HepG2 (cell line): ENCODE data around the gene NUCB1.

Experiments used
- ESRRA ChIP-seq: sonication (generic); formaldehyde crosslinking; IDR thresholded peaks from 2 replicates; pipeline ENCODE4 v1.5.1; 2020; ENCODE audit warnings: mild to moderate bottlenecking, low read depth, missing genetic modification reagents
- HCFC1 ChIP-seq: fragments of 150-350 bp; IDR thresholded peaks from 2 replicates; pipeline ENCODE4 v1.6.1; 2014; ENCODE audit warnings: low read depth, low read length
- MTA1 ChIP-seq: sonication (generic); formaldehyde crosslinking; IDR thresholded peaks from 2 replicates; pipeline ENCODE4 v1.4.0; 2020; ENCODE audit warnings: missing genetic modification reagents, mild to moderate bottlenecking, borderline replicate concordance
- NR2F2 ChIP-seq: IDR thresholded peaks from 2 replicates; pipeline ENCODE4 v1.6.1; 2012; ENCODE audit warnings: low read depth, inconsistent platforms, borderline replicate concordance
- PCBP1 ChIP-seq: fragments of 200-400 bp; formaldehyde crosslinking; IDR thresholded peaks from 2 replicates; pipeline ENCODE4 v1.6.1; 2017; ENCODE audit warnings: mild to moderate bottlenecking, low read depth, low read length, borderline replicate concordance
- TCF7L2 ChIP-seq: IDR thresholded peaks from 2 replicates; pipeline ENCODE4 v1.6.1; 2011; ENCODE audit warnings: mild to moderate bottlenecking, low read depth, low read length, moderate library complexity
- ZFP41 ChIP-seq: sonication (generic); formaldehyde crosslinking; IDR thresholded peaks from 2 replicates; pipeline ENCODE4 v1.4.0; 2020; ENCODE audit warnings: mild to moderate bottlenecking, missing genetic modification reagents, borderline replicate concordance
- ZNF569 ChIP-seq: sonication (generic); formaldehyde crosslinking; IDR thresholded peaks from 2 replicates; pipeline ENCODE4 v1.5.0; 2020; ENCODE audit warnings: mild to moderate bottlenecking, missing genetic modification reagents, moderate library complexity, borderline replicate concordance
- TF ChIP-seq, protein P1 (sequence below): sonication (generic); formaldehyde crosslinking; IDR thresholded peaks from 2 replicates; pipeline ENCODE4 v1.8.1; 2023; ENCODE audit warnings: missing genetic modification reagents, inconsistent platforms, borderline replicate concordance
- TF ChIP-seq, protein P2 (sequence below): IDR thresholded peaks from 2 replicates; pipeline ENCODE4 v1.6.1; 2012; ENCODE audit warnings: low read length, improper control_type of control experiment
- TF ChIP-seq, protein P3 (sequence below): sonication (generic); formaldehyde crosslinking; conservative IDR thresholded peaks from 2 replicates; pipeline ENCODE4 v1.4.0; 2020; ENCODE audit warnings: missing genetic modification reagents

DNA sequence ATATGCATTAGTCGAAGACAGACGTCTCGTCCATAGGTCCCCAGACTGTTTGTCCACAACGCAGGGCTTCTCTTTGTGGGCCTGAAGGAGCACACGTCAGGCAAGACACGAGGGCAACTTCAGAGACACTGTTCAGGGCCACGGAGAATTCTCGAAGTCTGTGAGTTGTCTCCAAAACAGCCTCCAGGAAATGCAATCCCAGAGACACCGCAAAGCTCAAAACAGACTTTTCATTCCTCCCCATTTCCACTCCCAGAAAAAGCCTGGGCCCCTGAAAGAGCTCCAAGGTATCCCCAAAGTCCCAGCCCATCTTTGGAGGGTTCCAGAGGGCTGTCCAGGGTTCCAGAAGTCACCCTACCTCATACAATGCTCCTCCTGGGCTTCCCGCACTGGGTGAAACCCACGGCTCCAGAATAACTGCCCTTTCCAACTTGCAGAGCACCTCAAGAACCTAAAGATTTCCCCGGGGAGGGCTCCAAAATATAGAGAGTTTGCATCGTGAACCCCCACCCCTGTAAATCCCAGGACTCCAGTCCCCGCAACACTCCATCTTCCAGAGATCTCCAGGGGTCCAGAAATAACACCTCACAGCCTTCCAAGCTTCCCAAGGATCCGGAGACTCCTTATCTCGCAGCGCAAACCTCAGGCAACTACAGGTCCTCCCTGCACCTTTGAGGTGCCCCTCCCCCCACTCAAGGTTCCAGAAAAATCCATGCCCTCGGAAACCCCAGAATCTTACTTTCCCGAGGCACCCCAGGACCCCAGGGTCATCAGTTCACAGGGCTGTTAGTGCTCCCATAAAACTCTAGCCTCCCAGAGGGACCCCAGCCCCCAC, 64.3 kb downstream of the NUCB1 start:
- TF ChIP-seq TCF7L2: no peak
- no peak for TF ChIP-seq MTA1 (CRISPR knock-in tag)
- TF ChIP-seq, protein P1, sequence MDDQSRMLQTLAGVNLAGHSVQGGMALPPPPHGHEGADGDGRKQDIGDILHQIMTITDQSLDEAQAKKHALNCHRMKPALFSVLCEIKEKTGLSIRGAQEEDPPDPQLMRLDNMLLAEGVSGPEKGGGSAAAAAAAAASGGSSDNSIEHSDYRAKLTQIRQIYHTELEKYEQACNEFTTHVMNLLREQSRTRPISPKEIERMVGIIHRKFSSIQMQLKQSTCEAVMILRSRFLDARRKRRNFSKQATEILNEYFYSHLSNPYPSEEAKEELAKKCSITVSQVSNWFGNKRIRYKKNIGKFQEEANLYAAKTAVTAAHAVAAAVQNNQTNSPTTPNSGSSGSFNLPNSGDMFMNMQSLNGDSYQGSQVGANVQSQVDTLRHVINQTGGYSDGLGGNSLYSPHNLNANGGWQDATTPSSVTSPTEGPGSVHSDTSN: no peak
- TF ChIP-seq, protein P2, sequence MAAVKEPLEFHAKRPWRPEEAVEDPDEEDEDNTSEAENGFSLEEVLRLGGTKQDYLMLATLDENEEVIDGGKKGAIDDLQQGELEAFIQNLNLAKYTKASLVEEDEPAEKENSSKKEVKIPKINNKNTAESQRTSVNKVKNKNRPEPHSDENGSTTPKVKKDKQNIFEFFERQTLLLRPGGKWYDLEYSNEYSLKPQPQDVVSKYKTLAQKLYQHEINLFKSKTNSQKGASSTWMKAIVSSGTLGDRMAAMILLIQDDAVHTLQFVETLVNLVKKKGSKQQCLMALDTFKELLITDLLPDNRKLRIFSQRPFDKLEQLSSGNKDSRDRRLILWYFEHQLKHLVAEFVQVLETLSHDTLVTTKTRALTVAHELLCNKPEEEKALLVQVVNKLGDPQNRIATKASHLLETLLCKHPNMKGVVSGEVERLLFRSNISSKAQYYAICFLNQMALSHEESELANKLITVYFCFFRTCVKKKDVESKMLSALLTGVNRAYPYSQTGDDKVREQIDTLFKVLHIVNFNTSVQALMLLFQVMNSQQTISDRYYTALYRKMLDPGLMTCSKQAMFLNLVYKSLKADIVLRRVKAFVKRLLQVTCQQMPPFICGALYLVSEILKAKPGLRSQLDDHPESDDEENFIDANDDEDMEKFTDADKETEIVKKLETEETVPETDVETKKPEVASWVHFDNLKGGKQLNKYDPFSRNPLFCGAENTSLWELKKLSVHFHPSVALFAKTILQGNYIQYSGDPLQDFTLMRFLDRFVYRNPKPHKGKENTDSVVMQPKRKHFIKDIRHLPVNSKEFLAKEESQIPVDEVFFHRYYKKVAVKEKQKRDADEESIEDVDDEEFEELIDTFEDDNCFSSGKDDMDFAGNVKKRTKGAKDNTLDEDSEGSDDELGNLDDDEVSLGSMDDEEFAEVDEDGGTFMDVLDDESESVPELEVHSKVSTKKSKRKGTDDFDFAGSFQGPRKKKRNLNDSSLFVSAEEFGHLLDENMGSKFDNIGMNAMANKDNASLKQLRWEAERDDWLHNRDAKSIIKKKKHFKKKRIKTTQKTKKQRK: no peak
- no peak for TF ChIP-seq ZNF569
- no peak for TF ChIP-seq HCFC1
- TF ChIP-seq ZFP41 (CRISPR knock-in tag): no peak
- no peak for TF ChIP-seq PCBP1
- TF ChIP-seq, protein P3, sequence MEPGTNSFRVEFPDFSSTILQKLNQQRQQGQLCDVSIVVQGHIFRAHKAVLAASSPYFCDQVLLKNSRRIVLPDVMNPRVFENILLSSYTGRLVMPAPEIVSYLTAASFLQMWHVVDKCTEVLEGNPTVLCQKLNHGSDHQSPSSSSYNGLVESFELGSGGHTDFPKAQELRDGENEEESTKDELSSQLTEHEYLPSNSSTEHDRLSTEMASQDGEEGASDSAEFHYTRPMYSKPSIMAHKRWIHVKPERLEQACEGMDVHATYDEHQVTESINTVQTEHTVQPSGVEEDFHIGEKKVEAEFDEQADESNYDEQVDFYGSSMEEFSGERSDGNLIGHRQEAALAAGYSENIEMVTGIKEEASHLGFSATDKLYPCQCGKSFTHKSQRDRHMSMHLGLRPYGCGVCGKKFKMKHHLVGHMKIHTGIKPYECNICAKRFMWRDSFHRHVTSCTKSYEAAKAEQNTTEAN (CRISPR knock-in tag): no peak
- TF ChIP-seq ESRRA: no peak
- TF ChIP-seq NR2F2: no peak
